SIG-M5 treated with dmso at 0.1 percent for 504 hours (cell line): ENCODE measurements around the gene ZFAND5.
A peak's percentile ranks its signal among the peaks of the same experiment; 100 is the strongest.

Source experiments
- DNase-seq: peaks from one replicate; lab custom pipeline; 2025; ENCODE audit not compliant: unreplicated experiment; lab: John Stamatoyannopoulos, UW

The ZFAND5 gene

DNA sequence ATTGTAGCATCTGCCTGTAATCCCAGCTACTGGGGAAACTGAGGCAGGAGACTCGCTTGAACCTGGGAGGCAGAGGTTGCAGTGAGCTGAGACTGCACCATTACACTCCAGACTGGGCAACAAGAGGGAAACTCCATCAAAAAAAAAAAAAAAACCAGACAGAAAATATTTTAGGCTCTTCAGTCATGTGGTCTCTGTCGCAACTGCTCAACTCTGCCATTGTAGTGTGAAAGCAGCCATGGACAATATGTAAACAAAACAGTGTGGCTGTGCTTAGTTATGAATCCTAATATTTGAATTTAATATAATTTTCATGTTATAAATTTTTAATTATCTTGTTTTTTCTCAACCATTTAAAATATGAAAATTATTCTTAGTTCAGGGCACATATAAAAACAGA lies 38.4 kb downstream of the ZFAND5 start:
- peak; percentile 42 for DNase-seq

DNA sequence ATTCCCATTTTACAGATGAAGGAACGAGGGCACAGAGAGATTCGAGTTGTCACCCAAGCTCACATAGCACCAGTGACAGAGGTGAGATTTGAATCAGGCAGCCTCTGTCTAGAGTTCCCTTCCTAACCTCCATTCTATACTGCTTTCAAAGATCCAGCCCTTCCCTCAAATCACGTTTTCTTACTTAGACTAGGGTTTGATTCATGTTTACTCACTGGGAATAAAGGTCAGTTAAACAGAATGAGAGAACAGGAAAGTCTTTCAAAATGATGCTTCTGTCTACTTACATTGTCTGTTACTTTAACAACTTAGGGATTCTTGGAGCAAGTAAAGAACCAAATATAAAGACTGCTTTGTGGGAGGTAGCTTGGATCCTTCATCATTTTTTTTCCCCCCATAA lies 40.0 kb downstream of the ZFAND5 start:
- DNase-seq = no peak

DNA sequence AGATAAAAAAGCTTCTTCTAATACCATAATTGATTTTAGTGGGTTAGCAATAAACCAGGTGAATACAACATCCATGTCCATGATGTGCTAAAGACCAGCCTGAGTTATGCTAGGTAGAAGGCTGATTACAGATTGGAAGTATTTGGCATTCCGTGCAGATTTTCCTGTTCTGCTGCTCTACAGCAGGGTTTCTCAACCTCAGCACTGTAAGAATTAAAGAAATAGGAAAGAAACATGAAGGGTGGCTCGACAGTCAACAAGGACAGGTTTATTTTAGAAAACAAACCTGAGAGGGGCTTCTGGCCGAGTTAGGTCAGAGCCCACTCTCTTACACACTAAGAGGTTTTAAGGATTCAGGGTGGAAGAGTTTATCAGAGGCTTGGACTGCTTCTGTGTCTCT lies 42.3 kb downstream of the ZFAND5 start:
- no peak for DNase-seq

DNA sequence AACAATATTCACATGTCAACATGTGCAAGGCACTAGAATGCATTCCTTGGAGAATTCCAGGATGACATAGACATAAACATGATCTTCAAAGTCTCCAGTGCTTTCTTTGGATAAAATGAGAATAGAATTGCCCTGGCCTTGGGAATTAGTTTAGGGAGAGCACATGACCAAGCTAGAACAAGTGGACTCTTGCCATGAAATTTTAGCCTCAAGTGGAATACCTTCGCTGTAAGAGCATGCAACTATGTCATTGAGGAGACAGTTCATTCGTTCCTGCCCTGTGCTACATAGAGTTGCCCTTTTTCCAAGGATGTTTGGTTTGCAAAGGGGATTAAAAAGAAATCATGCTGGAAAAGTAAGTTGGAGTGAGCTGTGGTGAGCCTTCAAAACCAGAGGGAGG lies 42.7 kb downstream of the ZFAND5 start:
- DNase-seq = no peak

DNA sequence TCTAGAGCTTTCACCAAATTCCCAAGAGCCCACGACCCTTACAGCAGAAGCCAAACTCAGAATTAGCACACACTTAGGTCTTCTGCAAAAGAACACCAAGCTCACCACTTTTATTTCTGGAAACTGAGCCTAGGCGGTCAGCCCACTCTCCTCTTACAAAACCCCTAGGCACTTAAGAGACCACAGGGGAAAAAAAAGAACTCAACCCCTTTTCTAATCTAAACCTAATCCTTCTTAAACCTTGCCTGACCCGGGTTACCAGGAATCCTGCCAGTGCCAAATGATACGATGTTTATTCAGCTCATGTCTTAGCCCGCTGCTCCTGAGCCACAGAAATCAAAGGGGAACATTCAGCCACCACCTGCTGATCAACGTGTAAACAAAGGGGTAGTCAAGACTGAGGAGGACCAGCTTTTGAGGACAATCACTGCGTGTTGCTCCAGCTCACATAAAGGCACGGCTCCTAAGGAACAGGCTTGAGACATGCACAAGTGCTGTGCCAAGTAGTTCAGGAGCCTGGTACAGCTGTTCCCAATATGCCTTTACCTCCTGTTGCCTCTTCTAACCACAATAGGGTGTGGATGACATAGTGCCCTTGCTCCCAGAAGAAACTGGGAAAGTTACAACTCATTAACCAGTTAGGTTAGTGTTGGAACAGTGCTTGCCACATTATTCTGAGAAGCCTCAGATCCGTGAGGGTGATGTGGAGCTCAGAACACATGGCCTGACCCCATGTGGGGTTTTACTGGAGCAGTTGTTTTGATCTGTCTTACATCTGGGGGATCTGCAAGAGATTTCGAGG lies 49.3 kb downstream of the ZFAND5 start:
- DNase-seq = peak; percentile 48

DNA sequence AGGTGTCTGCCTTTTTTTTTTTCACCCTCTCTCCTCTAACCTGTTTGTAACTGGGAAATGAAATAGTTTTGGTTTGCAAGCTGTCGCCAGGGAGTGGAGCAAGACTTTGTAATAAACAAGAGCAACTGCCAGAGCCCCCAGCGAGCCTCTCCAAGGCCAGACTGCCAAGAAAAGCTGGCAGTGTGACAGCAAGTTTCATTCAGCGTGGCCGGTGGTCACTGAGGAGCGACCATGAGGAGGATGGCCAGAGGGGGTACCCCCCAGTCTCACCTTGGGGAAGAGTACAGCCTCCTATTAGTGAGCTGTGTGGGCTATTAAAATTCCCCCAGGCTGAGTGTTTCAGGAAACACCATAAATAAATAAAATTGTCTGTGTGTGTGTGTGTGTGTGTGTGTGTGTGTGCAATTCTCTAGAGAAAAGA lies 49.9 kb downstream of the ZFAND5 start:
- DNase-seq = peak; percentile 28

GRCh38 chr9:72313507-72313906 lies 51.5 kb downstream of the ZFAND5 start:
- no peak for DNase-seq

DNA sequence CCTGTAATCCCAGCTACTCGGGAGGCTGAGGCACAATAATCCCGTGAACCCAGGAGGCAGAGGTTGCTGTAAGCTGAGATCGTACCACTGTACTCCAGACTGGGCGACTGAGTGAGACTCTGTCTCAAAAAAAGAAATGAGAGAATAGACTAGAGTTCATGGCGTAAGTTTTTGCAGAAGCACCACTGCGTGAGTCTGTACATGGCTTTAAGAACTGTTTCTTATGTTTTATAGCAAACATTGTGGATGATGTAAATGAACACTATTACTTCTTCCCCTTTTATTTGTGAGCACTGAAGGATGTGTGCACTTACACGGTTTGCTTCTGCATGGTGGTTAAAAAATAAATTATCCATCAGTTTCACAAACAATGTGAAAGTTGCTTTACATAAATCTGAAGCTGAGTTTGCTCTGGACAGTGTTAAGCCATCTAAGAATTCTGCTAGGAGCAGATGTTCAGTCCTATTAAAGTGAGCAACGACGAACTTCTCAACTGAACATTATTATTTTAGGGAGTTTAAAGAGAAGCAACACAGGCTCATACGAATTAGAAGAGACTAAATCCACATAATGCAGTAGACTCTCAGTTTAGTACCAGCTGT lies 52.5 kb downstream of the ZFAND5 start:
- peak; percentile 28 for DNase-seq

- no peak for DNase-seq
Measured at GRCh38 chr9:72309364-72310133, 55.5 kb downstream of the ZFAND5 start.

GRCh38 chr9:72306761-72307160 lies 58.2 kb downstream of the ZFAND5 start:
- DNase-seq = peak; percentile 38

- DNase-seq = no peak
Measured at GRCh38 chr9:72305707-72306106, 59.3 kb downstream of the ZFAND5 start.

DNA sequence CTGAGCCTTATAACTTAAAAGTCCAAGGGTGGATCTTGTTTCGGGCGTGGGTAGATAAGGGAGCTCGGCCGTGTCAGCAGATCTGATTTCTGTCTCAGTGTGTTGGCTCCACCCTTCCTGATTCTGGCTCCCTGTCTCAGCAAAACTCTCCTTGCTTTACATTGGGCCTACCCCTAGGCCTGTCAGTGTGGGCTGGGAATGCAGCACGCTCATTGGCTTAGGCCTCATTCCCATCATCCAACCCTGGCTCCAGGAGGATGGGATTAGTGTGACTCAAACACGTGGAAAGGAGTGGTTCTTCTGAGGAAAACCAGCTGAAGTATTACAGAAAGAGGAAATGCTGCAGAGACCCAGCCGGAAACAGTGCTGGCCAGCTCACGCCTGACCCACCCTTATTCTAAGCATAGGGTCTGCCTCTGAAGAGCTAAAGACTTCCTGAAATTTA lies 59.9 kb downstream of the ZFAND5 start:
- DNase-seq = peak; percentile 46

- no peak for DNase-seq
Measured at GRCh38 chr9:72304538-72304937, 60.5 kb downstream of the ZFAND5 start.
